Activated naive CD8-positive, alpha-beta T cell treated with anti-CD3 and anti-CD28 coated beads, Interleukin-2, amount 10 ng/mL, durations not matched to agents 7 days and 5 days (primary cell): ENCODE measurements around the gene MED16. TPM values are rescaled to one million over a fixed set of nuclear protein-coding genes. Genes with fewer than 3 reads are reported as not detected.

Experiments
- total RNA-seq, 2 experiments: library from RNA; stranded (reverse); gene quantifications; one replicate each; pipeline ENCODE4 v1.2.3, GENCODE V29; 2021

Gene MED16
- total RNA-seq, 2 experiments from 2014 or later, result 53.6 to 72.7 TPM

Other genes starting within 250 kb of the MED16 start
- 10 to 100 TPM; 79.0 to 84.8 TPM for gene RNF126, start 230.0 kb downstream of the MED16 start, total RNA-seq
- gene FSTL3, start 216.8 kb downstream of the MED16 start, total RNA-seq, result 1 to 10 TPM; 2.6 to 2.9 TPM
- not detected for gene PRSS57, start 197.7 kb downstream of the MED16 start, total RNA-seq
- not detected for gene PALM, start 184.3 kb downstream of the MED16 start, total RNA-seq
- gene MISP, start 142.1 kb downstream of the MED16 start, total RNA-seq, result not detected
- gene PTBP1, start 95.7 kb downstream of the MED16 start, total RNA-seq, result 100 to 1,000 TPM; 400 to 411 TPM
- gene PLPPR3, start 71.2 kb downstream of the MED16 start, total RNA-seq, result not detected
- under 1 TPM in 1 of 2 experiments, not detected in 1; 0.25 TPM for gene AZU1, start 65.3 kb downstream of the MED16 start, total RNA-seq
- gene PRTN3, start 52.2 kb downstream of the MED16 start, total RNA-seq, result not detected
- gene ELANE, start 40.9 kb downstream of the MED16 start, total RNA-seq, result not detected
- gene CFD, start 33.5 kb downstream of the MED16 start, total RNA-seq, result 1 to 10 TPM; 4.4 to 5.5 TPM
- gene RNU6-9, start 297 bp upstream of the MED16 start, total RNA-seq, result not detected
- gene R3HDM4, start 20.0 kb upstream of the MED16 start, total RNA-seq, result 100 to 1,000 TPM; 108 to 113 TPM
- gene KISS1R, start 24.1 kb upstream of the MED16 start, total RNA-seq, result 1 to 10 TPM; 2.9 to 3.1 TPM
- 10 to 100 TPM; 28.7 to 33.2 TPM for gene ARID3A, start 32.8 kb upstream of the MED16 start, total RNA-seq
- 10 to 100 TPM; 45.1 to 54.3 TPM for gene WDR18, start 91.2 kb upstream of the MED16 start, total RNA-seq
- gene GRIN3B, start 107.2 kb upstream of the MED16 start, total RNA-seq, result not detected
- 100 to 1,000 TPM; 231 to 235 TPM for gene TMEM259, start 127.9 kb upstream of the MED16 start, total RNA-seq
- gene RNU6-2, start 128.3 kb upstream of the MED16 start, total RNA-seq, result not detected
- 100 to 1,000 TPM; 340 to 353 TPM for gene CNN2, start 133.4 kb upstream of the MED16 start, total RNA-seq
- 100 to 1,000 TPM; 145 to 146 TPM for gene ABCA7, start 146.9 kb upstream of the MED16 start, total RNA-seq
- gene ARHGAP45, start 174.0 kb upstream of the MED16 start, total RNA-seq, result 100 to 1,000 TPM; 576 to 581 TPM
- gene POLR2E, start 202.2 kb upstream of the MED16 start, total RNA-seq, result 100 to 1,000 TPM; 142 to 163 TPM
- 100 to 1,000 TPM; 194 to 206 TPM for gene GPX4, start 210.8 kb upstream of the MED16 start, total RNA-seq